GM19438 (cell line): ENCODE results near the gene BNIP3.
"Not testable (repeated sequence)": the region's sequence is repeated elsewhere in the genome, so short reads cannot be mapped to it uniquely, and the experiment has no call there.

Experiments used
- ATAC-seq: cut with Tn5 transposase; IDR thresholded peaks from one replicate; pipeline ENCODE4 v1.9.1; 2021; ENCODE audit warnings: low read depth; ENCODE audit not compliant: unreplicated experiment

BNIP3 gene

DNA sequence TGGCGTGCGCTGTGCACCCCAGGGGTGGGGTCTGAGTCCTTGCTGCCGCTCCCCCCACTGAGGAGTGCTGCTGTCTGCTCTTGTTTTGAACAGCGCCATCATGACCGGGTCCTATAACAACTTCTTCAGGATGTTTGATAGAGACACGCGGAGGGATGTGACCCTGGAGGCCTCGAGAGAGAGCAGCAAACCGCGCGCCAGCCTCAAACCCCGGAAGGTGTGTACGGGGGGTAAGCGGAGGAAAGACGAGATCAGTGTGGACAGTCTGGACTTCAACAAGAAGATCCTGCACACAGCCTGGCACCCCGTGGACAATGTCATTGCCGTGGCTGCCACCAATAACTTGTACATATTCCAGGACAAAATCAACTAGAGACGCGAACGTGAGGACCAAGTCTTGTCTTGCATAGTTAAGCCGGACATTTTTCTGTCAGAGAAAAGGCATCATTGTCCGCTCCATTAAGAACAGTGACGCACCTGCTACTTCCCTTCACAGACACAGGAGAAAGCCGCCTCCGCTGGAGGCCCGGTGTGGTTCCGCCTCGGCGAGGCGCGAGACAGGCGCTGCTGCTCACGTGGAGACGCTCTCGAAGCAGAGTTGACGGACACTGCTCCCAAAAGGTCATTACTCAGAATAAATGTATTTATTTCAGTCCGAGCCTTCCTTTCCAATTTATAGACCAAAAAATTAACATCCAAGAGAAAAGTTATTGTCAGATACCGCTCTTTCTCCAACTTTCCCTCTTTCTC lies 26.0 kb downstream of the BNIP3 start:
- no peak for ATAC-seq

DNA sequence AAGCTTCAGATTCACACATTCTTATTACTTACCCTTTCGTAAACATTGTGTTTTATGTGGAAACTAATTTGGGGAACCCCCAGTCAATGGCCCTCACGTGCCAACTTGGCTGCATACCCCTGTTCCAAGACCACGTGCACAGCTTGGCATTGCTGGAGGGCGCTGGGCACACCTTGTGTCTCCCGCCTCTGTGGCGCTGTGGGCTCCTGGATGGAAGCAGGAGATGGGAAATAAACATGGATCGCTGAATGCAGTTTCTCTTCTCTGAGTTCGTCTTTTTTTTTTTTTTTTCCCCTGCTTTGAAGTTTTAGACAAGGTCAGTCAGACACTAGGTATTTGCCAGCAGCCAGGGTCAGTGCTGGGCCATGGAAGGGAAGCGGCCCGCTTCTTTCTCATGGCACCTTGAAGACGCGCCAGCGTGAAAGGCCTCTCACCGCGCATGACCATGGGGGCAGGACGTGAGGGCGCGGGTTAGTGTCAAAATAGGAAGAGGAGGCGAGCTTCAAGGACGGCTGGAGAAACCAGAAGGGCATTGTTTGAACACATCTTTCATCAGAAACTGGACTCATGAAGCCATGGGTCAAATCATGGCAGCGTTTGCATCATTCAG lies 27.3 kb downstream of the BNIP3 start:
- ATAC-seq = no peak

DNA sequence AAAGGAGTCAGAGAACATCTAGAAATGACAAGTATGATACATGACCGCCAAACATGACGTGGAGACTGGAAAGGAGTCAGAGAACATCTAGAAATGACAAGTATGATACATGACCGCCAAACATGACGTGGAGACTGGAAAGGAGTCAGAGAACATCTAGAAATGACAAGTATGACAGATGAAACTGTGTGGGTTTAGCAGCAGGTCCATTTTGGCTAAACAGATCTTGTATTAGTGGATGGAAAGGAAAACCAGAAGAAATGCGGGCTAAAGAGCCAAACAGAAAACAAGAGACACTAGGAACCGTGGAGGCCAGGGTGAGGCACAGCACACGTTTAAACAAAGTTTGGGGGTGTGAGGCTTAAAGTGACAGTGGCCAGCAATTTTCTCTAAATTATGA lies 31.8 kb downstream of the BNIP3 start:
- not testable (repeated sequence) for ATAC-seq

DNA sequence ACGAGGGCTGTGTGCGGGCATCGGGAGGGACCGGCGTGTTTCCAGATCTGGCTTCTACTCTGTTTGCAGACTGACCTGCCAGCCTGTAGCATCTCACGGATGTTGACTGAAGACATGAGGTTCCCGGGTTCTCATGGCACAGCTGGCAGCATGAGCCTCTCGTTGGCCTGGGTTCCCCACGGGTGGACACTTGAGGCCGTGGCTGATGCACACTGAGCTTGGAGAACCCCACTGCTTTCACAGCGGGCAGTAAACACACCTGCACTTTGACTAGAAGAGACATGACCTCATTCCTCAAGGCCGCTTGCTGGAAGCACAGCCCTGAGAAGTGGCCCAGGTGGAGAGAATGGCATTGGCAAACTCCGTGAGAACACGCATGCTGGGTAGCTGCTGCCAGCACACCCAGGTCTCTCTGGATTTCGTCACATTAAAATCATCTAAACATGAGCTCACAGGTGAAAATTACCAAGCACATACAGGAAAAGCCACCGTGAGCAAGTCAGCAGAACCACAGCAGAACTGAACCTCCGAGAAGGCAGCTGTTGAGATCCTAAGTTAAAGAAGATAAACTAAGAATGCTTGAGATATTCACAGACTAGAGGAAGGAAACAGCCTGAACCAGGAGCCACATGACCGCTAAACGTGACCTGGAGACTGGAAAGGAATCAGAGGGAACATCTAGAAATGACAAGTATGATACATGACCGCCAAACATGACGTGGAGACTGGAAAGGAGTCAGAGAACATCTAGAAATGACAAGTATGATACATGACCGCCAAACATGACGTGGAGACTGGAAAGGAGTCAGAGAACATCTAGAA lies 32.5 kb downstream of the BNIP3 start:
- ATAC-seq = no peak

DNA sequence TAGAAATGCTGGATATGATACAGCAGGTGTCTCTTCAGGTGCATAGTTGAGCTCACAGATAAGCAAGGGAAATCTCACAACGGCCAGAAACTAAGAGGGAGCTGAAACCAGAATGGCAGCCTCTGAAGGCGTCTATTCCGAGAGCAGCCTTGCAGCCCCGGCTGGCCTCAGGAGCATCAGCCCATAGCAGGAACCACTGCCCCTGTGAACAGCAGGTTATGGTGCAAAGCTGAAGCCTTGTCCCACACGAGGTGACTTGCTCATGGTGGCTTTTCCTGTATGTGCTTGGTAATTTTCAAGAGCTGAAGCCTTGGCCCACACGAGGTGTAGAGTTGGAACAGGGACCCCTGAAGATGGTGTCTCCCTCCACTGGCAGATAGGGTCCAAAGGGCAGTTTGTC lies 33.2 kb downstream of the BNIP3 start:
- ATAC-seq = no peak

DNA sequence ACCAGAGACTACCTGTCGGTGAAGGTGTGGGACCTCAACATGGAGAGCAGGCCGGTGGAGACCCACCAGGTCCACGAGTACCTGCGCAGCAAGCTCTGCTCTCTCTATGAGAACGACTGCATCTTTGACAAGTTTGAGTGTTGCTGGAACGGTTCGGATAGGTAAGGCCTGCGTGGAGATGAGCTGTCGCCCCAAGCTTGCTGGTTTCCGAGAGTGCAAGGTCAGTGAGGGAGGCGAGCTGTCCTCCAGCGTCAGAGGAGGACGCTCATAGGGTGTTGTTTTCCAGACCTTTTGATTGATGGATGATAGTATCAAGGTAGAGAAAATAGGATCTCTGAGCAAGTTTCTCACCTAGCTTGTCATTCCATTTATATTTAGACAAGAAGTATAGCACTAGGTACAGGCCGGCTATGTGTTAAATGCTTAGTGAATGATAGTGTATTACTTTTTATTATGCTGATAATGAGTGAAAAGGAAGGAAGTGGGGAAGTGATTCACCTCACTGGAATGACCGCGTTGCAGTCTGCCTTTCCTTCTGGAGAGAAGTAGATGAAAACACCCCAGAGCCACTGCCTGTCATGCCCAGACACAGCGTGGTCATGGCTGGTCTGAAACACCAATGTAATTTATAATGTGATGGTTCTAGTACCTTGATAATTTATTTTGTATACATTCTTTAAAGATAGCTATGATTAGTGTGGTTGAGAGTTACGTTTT lies 33.9 kb downstream of the BNIP3 start:
- no peak for ATAC-seq

DNA sequence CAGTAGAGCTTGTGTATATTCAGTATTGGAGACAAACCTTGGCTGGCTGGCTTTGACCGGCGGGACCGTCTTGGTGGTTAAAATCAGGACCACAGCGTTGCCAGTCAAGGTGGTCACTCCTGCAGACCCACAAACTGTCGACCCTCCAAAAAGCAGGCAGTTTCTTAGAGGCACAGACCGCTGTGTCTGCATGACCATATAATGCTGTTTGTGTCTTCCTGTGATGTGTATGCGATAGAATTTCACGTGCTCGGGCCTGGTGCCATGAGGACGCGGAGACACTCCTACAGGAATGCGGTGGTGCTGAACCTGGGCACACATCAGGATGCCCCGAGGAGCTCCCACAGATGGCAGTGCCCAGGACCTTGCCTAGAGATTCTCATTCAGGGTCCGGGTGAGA lies 34.8 kb downstream of the BNIP3 start:
- no peak for ATAC-seq

DNA sequence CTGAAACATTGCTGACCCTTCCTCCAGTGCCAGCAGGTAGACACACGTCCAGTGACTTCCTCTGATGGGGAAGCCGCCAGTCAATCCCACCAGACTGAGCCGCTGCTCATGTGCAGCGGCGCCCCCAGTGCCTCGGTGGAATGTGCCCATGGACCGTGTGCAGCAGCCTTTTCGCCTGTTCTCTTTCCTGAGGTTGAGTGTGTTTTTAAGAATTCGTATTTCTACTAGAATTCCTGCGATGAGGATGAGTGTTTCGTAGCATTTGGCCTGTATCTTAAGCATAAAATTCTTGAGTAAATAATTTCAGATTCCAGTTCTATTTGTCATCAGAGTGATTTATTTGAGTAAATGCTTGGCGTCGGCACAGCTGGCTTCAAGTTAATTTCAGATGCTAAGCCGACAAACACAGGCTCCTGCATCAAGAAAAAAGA lies 35.4 kb downstream of the BNIP3 start:
- ATAC-seq = no peak

DNA sequence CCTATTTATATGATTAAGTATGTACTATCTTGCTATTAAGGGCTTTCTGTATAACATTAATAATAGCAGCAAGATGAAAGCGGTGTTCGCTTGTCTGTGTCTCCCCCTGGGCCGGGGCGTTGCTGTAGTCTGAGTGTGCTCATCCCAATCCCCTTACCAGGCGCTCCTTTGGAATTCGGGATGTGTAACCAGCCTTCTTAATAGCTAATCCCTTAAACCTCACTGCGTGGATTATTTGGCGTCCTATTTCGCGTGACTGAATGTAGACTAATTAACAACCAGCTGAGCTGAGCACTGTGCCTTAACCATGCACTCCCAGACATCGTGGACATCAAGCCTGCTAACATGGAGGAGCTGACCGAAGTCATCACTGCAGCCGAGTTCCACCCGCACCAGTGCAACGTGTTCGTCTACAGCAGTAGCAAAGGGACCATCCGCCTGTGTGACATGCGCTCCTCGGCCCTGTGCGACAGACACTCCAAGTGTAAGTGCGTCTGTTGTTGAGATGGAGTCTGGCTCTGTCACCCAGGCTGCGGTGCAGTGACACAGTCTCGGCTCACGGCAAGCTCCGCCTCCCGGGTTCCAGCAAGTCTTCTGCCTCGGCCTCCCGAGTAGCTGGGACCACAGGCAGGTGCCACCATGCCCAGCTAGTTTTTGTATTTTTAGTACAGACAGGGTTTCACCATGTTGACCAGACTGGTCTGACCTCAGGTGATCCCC lies 36.6 kb downstream of the BNIP3 start:
- no peak for ATAC-seq

DNA sequence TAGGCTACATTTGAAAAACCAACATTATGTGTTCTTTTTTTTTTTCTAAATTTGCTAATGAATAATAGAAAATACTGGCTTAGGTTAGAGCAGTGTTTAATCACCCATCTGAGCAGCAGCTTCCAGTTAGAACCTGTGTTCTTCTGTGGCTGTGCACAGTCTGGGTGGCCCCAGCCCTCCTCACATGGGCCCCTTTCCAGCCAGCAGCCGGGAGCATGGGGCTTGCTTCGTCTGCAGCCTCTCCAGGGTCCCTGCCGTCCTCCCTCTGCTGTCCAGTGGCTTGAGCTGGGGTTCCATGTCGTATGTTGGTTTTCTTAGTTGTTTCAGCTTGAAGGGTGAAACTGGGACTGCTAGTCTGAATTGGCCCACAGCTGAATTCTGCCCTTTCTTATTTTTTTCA lies 37.3 kb downstream of the BNIP3 start:
- no peak for ATAC-seq

DNA sequence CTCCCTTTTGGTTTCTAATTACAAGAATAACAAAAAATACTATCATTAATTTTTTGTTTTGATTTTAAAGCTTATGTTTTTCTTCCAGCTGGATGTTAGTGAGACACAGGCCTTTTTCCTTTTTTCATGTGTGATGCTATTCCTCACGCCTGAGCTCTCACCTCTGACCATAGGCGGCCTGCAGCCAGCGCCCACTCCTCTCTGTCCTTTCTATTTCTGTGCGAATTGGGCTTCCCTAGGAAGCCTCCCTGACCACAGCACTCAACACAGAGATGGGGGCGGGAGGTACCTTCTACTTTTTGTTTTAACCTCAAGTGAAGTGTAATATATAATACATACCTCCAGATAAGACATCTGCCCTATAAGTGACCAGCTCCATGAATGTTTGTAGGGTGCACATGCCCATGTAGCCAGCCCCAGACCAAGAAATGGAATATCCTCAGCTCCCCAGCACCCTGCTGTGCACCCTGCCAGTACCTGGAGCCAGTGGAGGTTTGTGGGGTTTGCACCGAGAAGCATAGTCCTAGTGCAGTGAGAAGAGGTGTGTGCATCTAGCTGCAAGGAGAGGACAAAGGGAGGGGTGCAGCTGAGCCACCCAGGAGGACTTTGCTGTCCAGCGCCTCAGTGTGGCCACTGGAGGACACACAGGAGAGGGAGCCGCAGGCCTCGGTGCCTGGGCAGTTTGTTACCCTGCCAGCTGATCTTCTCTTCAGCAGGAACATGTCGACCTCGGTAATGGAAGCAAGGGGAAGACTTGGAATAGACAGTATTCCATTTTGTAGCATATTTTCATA lies 38.5 kb downstream of the BNIP3 start:
- ATAC-seq = no peak

DNA sequence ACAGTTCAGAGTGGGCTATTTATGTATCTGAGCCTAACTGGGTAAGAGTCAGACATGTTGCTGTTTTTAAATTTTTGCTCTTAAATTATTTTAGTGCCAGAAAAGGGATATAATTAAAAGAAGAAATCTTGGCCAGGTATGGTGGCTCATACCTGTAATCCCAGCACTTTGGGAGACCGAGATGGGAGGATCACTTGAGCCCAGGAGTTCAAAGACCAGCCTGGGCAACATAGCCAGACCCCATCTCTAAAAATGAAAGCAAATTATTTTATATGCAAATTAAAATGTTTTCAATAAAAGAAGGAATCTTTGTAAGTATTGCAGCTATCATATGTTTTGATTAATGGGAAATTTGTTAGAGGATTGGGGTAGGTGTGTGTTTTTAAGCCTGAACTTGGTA lies 39.3 kb downstream of the BNIP3 start:
- no peak for ATAC-seq

DNA sequence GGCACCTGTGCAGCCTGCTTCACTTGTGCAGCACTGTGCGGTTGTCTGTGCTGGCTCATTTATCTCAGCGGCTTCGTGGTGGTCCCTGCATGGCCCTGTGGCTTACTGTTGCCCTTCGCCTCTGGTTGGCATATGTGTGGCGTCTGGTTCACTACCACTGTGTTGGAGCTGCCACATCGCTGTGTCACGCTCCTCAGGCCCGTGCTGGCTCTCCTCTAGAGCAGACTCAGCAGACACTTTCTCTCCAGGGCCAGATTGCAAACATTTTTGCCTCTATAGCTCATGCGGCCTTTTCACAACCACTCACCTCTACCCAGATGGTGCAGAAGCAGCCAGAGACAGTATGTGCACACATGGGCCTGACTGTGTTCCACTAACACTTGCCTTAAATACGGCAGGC lies 43.0 kb downstream of the BNIP3 start:
- no peak for ATAC-seq

DNA sequence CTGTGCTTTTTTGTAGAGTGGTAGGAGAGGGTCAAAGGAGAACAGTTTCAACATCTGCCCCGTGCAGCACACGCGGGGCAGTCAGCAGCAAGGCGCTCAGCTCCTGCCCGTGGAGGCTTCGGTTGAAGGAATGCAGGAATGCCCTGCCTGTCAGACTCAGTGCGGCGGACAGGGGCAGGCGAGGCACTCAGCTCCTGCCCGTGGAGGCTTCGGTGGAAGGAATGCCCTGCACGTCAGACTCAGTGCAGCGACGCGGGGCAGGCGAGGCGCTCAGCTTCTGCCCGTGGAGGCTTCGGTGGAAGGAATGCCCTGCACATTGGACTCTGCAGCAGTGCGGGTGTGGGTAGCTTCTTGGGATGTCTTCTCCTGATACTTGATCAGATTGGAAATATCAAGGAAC lies 43.9 kb downstream of the BNIP3 start:
- no peak for ATAC-seq

DNA sequence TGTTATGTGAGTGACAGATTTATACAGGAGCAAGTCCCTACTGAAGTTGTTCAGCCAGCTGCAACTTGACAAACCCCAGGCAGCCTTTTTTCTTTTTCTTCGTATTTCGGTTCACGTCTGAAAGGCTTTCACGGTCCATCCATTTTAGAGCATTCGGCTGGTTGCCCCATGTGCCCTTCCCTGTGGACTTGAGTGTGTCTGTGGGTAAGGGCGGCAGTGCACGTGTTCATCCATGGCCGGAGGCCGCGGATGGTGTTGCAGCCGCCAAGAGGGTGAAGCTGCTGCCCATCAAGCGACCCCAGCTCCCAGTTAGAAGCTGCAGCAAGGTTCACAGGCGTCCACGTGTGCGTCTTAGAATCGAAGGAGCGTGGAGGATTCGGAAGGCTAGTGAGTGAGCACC lies 45.0 kb downstream of the BNIP3 start:
- no peak for ATAC-seq

DNA sequence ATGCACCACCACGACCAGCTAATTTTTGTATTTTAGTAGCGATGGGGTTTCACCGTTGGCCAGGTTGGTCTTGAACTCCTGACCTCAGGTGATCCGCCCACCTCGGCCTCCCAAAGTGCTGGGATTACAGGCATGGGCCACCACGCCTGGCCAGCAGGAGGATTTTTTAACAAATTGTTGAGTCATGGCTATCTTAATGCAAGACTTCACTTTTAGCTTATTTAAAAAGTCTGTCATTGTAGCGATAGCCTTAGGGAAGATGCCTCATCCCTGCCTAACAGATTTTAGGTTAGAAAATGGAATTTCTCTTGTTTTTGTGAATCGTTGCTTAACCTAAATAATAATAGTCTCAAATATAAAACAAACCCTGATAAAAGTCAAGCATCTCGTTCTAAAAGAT lies 45.4 kb downstream of the BNIP3 start:
- ATAC-seq = no peak

DNA sequence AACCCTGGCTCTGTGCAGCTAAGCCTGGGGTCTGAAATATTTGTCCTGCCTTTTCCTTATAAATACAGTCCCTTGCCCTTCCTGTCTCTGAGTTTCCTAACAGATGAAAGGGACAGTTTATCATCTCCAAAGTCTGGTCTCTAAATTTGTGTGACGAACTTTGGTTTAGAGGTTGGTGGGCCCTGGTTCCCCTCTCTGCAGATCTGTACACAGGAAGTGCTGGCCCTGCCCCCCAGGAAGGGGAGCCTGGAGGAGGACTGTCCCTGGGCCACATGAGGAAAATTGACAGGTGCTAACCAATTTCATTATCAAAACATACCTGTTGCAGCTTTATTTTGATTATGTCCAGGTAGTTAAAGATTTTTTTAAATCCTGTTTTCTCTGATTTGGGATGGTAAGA lies 46.5 kb downstream of the BNIP3 start:
- ATAC-seq = no peak

DNA sequence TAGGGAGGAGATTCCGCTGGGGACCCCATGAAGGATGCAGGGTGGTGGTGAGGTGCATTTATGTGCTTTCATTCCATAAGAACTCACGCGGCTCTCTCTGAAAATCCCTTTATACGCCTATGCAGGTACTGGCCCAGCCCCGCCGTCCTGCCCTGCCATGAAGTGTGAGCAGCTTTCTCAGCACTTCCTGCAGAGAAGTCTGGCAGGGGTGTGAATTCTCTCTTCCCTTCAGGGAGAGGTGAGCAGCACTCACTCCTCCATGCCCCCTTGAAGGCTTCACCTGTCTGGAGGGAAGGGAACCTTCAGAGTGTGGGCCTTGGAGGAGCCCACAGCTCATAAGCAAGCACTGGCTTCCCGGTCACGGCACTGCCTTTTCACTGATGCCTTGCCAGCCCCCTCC lies 47.0 kb downstream of the BNIP3 start:
- no peak for ATAC-seq

DNA sequence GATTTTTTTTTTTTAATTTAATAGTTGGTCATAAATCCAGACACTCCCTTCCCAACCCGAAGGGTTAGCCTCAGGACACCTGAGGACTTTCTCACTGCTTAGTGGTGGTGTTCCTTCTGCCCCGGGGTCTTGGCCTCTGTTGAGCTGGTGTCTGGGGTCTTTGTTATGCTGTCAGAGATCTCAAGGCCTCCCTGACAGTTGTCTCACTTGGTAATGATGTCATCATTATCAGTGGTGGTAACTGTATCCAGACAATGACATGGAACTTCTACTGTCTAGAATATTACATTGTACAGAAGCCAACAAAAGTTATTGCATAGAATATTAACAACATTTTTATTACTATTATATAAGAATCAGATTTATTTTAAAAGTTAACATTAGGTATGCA lies 48.0 kb downstream of the BNIP3 start:
- ATAC-seq = no peak
